ENCODE results near the gene PTBP3.
A peak's percentile ranks its signal among the peaks of the same experiment; 100 is the strongest.
"Not testable (repeated sequence)": the region's sequence is repeated elsewhere in the genome, so short reads cannot be mapped to it uniquely, and the experiment has no call there.

PTBP3 gene

DNA sequence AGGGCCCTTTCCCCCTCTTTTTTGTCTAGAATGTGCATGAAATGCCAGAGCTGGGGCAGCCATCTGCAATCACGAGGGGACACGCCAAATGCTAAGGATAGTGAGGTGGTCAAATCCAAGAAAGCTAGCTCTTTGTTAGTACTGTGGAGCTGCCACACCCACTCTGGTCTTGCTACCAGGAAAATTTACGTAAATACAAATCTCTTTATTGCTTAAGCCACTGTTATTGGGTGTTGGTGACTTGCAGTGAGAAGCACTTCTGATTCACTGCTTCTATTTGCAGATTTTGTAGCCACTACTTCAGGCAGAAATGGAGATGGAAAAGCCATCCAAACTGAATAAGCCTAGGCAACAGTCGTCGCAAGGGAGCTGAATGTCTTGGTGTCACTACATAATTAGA is 132.7 kb downstream of the PTBP3 start:
- DNase-seq (ENCODE audit: low spot score): no peak

DNA sequence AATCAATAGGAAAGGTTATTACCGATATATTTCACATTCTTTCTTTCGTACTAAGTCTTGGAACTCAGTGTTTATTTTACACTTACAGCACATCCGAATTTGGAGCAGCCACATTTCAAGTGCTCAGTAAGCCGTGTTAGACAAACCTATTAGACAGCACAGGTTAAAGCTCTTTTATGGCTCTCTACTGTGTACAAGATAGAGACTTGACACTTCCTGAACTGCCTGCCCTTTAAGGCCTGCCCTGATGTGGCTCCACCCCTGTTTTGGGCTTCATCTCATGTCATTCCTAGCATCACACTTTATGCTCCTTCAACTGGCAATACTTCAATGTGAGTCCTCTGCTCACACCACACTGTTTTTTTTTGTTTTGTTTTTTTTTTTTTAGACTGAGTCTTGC is 134.8 kb downstream of the PTBP3 start:
- DNase-seq (ENCODE audit: low spot score): no peak

DNA sequence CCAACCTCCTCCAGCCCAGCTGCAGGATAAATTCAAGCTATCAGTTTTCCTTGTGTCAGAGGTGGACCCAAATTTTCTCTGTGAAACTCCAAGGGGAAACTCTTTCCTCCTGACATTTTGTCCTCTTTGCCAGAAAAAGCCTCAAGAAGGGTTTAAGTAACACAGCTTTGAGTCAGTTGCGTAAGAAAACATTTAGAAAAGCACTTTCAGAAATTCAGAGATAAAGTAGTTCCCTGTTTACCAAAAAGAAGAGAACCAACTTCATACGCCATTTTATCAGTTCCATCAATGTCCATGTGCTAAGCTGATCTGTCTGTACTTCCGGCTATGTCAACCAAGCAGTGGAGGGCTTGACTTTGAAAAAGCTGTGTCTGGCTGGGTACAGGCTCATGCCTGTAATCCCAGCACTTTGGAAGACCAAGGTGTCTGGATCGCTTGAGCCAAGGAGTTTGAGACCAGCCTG is 138.4 kb downstream of the PTBP3 start:
- DNase-seq (ENCODE audit: low spot score): no peak

DNA sequence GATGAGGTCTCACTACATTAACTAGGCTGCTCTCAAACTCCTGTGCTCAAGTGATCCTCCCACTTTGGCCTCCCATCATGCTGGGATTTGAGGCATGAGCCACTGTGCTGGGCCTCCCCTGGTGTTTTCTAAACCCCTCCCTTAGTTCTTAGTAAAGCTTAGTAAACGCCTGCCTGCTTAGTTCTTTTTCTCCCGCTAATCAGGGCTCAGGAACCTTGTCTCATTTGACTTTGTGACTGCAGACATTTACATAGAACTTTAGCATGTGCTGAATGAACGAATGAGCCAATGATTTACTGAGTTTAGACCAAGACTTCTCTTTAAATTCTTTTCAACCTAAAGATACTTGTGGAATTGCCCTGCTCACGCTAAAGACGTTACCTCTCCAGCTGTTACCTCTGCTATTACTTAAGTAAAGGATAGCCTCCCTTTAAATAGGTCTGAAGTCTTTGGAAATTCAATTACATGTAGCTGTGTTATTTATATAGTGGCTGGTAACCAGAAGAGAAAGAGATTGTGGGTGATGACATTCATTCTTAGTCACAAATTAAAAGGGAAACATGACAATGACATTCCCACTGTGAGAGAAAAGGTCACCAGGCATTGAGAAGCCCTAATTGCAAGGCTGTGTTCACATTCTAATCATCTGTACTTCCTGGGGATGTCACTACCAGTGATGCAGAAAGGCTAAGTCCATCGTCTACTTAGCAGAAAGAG is 139.7 kb downstream of the PTBP3 start:
- no peak for DNase-seq (ENCODE audit: low spot score)

DNA sequence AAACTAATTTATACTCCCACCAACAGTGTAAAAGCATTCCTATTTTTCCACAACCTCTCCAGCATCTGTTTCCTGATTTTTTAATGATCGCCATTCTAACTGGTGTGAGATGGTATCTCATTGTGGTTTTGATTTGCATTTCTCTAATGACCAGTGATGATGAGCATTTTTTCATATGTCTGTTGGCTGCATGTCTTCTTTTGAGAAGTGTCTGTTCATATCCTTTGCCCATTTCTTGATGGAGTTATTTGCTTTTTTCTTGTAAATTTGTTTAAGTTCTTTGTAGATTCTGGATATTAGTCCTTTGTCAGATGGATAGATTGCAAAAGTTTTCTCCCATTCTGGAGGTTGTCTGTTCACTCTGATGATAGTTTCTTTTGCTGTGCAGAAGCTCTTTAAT is 143.1 kb downstream of the PTBP3 start:
- not testable (repeated sequence) for DNase-seq (ENCODE audit: low spot score)

DNA sequence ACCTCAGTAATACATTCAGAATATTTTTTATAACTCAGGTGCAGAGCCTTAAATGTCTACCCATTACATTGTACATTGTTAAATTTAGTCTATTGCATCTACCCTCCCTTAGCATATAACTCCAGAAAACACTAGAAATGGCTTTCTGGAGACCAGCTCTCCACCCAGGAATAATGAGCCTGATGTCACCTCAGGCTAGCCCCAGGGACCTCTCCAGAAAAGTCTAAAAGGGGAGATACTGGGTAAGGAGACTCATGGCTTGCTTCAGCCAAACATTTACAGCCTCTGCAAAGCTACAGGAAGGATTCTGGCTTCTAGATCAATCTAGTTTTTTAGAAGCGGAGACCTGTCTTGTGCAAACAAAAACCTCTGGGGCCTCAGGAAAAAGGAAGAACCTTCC is 144.5 kb downstream of the PTBP3 start:
- no peak for DNase-seq (ENCODE audit: low spot score)

DNA sequence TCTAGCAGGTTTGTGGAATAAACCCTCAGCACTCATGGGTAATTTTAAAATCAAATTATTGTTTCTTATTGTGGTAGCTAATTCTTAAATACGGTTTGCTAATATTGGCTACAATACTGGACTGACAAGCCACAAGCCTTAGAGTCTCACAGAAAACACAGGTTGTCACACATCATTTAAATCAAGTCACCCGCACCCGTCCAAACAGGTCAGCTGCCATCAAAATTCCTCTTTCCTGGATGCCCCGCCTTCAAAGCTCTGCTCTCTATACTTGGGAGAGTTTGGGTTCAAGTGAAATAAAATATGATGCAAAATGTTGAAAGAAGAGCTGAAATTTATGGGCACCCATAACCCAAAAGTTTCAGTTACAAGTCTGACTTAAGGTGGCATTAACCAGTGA is 146.0 kb downstream of the PTBP3 start:
- DNase-seq (ENCODE audit: low spot score): no peak

DNA sequence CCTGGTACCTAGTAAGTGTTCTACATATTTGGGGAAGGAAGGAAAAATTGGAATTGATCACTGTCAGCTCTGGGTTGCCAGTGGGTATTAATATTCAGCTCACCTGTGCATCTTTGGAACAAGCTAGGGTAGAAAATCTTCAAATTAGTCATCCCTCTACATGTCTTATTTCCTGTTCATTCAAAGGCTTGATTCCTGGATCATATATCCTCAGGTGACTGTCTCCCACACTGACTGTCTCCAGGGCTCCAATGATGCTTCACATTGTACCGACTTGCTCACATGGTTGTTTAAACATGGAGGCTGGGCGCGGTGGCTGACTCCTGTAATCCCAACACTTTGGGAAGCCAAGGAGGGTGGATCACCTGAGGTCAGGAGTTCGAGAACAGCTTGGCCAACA is 146.7 kb downstream of the PTBP3 start:
- DNase-seq (ENCODE audit: low spot score): no peak

DNA sequence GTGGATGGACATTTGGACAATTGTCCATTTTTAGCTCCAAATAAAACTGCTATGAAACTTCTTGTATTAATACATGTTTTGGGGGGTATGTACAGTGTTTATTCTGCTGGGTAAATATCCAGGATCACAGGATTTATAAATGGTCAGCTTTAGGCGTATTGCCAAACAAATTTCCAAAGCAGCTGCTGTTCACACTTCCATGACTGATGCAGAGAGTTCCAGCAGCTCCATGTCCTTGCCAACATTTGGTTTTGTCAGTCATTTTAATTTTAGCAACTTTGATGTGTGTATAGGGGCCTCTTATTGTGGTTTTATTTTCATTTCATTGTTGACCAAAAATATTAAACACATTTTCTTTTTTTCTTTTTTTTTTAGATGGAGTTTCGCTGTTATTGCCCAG is 148.5 kb downstream of the PTBP3 start:
- DNase-seq (ENCODE audit: low spot score): no peak

DNA sequence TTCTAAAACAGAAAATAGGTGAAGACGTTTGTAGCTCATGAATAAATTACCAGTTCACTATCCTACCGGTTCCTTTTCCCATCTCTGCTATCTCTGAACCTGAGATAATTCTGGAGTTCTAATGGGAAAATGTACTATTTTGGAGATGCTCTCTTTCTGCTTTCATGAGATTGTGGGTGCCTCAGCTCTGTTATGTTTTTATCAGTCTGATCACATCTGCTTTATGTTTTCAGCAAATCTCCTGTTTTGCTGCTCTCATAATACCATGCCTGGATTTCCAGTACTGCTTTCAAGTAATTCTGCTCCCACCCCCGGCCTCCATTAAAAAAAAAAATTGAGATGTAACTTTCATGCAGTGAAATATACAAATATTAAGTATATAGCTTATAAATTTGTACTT is 149.2 kb downstream of the PTBP3 start:
- no peak for DNase-seq (ENCODE audit: low spot score)

DNA sequence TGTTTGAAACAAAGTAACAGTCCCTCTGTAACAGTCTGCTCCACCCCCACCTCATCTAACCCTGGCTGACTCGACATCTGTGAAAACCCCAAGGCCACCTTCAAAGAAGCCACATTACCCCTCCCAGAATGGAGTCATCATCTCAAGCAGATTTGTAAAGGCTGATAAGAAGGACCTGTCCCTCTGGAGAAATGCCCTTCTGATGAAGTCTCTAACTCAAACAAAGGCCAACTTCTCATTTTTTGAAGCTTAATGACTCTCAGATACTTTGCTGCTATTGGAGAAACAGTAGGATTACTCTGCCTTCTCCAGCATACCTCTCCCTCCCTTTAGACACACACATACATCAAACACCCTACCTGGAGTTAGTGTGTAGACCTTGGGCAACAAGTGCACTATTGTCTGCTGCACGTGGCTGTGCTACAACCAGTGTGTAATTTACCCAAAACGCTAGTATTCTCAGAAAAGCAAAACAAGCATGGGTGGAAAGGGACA is 153.0 kb downstream of the PTBP3 start:
- no peak for DNase-seq (ENCODE audit: low spot score)

DNA sequence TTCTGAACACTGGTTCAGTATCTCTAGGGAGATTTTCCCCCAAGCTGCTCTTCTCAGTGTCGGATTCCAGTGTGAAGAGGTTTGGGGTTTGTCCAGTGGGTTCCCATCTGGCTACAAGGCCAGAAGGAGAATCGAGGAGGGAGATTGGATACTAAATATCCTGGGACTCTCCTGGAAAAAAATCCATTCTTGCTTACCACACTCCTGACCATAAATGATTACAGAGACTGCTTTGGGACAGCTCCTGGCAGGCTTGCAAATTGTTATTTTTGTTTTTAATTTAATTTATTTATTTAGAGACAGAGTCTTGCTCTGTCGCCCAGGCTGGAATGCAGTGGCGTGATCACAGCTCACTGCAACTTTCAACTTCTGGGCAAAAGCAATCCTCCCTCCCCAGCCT is 153.6 kb downstream of the PTBP3 start:
- no peak for DNase-seq (ENCODE audit: low spot score)

DNA sequence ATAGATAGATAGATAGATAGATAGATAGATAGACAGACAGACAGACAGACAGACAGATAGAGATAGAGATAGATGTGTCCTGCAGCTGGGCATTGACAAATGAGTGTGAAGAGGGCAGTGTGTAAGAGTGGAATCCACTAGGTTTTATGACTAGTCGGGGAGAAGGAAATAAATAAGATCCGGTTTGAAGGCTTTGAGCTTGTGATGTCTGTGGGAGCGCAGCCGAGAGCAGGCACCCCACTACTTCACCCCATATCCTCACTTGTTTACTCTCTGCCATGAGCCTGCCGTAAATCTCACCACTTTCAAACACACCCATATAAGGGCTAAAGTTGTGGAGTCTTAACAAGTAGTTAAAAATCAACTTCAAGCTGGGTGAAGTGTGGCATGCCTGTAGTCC is 156.9 kb downstream of the PTBP3 start:
- DNase-seq (ENCODE audit: low spot score): no peak

DNA sequence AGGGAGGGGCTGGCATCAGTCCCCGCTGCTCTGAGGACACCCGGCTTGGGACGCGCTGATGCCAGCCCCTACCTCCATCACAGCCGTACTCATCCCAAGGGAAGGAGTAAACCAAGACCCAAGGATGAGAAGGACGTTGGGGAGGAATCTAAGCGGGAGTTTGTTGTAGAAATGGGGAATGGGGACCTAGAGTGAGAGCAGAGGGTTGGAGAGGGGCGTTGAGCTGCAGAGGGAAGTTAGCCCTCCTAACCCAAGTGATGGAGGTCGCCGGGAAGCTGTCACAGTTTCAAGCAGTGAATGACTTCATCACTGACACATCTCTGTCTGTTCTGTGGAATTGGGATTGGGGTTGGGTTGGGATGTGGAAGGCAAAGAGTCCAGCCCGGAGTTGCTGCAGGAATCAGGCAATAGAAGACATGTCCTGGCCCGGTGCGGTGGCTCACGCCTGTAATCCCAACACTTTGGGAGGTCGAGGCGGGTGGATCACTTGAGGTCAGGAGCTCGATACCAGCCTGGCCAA is 157.6 kb downstream of the PTBP3 start:
- no peak for DNase-seq (ENCODE audit: low spot score)

DNA sequence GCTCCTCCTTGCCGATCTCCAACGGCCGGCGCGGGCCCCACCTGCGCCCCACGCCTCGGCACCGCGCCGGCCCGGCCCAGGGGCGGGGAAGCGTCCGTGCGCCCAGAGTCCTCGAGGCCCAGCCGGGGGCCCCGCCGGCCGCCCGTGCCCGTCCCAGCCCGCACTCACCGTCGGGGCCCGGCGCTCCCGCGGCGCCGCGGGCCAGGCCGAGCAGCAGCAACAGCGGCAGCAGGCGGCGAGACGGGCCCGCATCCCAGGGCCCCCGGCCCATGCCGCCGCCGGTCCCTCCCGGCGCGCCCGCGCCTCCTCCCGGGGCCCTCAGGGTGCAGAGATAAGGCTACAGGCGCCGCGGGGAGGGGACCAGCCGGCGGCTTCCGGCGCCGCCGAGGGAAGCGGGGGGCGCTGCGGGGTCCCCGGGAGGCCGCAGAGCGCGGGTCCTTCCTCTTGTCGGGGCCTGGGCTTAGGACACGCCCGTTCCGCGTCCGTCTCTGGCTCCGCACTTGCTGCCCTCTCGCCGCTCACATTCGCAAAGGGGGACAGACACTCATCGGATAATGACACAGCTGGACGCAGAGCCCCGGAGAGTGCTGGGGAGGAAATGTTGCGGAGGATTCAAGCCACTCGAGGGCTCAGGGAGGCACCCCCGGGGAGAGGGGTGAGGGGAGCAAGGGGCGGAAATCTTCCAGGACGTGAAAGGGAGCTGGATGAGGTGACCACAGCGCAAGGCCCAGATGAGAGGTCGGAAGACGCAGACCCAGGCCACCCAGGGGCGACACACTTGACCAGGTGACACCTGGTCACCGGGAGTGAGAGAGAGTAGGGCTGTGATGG is 158.2 kb downstream of the PTBP3 start, which contains the start of gene SUSD1:
SUSD1 (minus strand) TSS at position 333 of the 831 bp plus-strand sequence; CDS start at position 271, 62 bp downstream.
- no peak for DNase-seq (ENCODE audit: low spot score)

DNA sequence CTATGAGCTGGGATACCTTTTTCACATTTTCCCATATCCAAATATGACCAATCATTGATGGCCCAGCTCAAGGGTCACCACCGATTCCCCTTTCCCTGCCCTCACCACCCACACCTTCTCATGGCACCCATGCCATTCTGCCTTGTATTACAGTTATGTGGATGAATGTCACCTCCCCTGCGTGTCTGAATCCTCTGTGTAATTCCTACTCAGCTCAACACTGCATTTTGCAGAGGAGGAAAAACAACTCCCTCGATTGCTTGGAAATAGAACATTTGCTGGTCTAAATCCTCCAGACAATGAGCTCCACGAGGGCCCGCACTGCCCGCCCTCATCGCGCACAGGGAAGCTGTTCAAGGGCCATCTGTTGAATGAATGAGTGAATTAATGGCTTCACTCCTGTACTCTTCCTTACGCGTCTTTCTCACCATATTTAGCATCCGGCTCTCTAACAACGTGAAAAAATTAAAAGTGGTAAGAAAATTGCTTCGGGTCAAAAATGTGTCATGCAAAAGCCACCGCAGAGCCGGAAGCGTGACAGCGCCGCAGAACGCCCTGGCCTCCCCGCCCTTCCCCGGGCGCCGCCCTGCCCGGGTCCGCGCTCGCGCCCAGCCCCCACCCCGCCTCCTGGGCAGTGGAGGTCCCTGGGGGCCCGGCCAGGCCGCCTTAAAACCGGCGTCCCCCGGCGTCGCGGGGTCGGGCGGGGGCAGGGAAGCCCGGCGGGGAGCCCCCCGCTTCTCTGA is 159.0 kb downstream of the PTBP3 start:
- DNase-seq (ENCODE audit: low spot score): peak; percentile 7

DNA sequence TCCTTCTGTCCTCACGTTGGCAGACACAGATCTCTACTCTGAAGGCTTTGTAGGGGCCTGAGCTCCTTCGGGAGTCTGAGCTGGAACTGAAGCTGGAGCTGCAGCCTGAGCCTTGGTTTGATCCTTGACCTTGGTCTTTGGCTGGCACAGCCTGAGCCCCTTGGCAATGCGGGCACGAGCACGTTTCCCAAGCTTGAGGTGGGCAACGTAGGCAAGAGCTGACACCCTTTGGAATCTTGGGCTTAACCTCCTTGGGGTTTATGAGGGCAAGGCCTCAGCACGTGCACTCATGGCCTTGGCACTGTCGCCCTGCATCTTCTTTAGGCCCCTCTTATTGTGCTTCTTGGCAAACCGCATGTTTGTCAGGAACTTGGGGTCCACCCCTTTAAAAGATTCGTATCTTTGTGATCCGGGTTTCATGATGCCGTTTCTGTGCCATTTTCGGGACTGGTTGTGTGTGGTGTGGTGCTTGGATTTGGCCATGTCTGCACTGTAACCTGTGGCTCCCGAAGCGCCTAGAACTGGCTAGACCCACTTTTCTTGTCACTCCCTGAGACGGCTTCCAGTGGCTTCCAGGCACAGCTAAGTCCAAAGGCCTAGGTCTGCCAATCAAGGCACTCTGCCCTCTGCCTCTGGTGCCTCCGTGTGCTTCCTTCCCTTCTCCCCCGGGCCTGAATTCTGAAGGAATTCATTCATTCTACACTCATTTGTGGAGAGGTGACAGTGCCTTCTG is 159.8 kb downstream of the PTBP3 start:
- no peak for DNase-seq (ENCODE audit: low spot score)

DNA sequence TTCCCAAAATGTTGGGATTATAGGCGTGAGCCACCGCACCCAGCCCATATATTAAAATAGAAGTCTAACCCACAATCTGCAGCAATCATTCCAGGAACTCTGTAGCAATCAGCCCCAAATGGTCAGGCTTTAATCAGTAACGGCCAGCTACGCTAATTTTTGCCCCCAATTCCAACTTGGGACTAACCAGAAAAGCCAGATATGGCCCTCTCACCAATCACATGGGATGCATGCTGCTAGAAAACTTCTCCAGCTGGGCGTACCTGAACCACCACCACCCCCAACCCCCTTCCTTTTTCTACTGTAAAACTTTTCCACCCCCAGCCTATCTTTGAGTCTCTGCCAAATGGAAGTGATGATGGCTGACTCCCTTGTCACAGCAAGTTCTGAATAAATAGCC is 162.5 kb downstream of the PTBP3 start:
- DNase-seq (ENCODE audit: low spot score): no peak

DNA sequence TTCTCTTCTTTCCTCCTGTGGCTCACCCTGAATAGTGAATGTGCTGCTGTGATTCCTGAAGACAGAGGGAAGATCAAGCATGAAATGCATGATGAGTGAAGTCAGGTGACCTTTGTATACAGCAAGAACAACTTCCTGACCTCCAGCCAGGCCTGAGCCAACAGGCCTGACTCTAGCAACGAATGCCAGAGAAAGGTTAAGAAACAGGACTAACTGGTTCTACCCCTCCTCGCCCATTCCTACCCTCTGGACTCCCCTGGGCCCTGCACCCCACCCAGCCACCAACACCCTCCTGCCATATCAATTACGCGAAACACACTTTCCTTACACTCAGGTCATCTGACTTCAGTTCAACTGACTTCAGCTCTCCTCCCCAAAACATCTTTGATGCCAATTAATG is 163.2 kb downstream of the PTBP3 start:
- DNase-seq (ENCODE audit: low spot score): no peak

DNA sequence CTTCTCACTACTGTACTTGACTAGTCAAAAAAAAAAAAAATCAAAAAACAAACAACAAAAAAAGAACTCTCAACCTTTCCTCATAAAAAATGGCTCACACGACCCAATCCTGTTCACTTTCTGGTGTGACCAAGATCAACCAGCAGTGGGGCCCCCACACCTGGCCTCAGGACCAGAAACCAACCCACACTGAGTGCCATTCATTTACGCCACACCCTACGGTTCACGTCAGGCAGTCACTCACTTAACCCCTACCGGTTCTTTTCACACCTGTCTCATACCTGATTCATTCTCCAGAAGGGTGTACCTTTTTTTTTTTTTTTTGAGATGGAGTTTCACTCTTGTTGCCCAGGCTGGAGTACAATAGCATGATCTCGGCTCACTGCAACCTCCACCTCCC is 164.1 kb downstream of the PTBP3 start:
- no peak for DNase-seq (ENCODE audit: low spot score)

DNA sequence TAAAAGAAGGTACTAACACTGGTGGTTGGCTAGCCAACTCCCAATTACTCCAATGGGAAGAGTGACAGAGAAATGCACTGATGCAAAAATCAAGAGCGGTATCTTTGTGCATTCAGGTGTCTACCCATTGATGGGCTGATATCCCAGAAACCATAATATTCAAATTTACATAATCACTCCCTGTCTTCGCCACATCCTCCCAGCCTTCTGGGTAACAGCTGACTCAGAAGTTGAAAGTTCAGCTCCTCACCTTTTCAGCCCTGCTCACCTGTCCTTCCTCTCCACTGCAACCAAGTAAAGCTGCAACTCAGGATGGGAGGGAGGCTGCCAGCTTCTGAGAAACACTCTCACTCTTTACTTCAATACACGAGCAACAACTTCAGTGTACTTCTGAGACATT is 165.2 kb downstream of the PTBP3 start:
- no peak for DNase-seq (ENCODE audit: low spot score)
